ENCODE measurements around the gene ZNF771. TPM values are rescaled to one million over a fixed set of nuclear protein-coding genes. Genes with fewer than 3 reads are reported as not detected.
A peak's percentile ranks its signal among the peaks of the same experiment; 100 is the strongest.
"Not testable (repeated sequence)": the region's sequence is repeated elsewhere in the genome, so short reads cannot be mapped to it uniquely, and the experiment has no call there.

Gene ZNF771
- total RNA-seq, 1 donor from 2014 or later = 3.8 TPM

DNA sequence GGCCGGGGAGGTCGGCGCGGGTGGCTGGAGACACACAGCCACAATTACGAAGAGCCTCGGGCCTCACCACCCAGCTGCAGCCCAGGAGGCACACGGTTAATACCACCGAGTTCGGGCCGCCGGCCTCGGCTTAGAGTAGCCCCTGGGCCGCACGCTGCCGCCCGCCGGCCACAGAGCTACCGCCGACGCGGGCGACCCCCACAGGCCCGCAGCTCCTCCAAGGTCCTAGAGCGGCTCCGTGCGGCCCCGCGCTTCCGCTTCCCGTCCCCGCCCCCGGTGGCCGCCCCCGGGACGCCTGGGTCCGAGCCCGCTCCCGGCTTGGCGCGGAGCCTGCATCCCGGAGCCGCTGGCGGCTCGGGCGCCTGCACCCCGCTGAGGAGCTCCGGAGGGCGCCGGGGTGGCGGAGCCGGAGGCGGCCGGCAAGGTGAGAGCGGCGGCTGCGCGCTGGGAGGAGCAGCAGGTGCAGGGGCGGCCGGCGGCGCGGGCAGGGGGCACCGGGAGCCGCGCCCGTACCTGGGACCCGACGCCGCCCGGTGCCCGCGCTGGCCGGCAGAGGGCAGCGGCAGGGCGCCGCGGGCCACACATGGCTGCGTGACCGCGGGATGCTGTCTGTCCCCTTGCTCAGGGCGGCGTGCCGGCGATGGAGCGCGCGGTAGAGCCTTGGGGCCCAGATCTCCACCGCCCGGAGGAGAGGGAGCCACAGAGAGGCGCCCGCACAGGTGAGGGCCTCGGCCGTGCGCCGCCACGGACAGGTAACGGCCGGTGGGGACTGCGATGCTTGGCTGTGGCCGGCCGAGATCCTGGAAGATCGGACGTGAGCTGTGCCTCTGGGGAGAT is 12.0 kb upstream of the ZNF771 start, which contains the start of gene ZNF48:
TSS of gene ZNF48 (plus strand) at position 266 of the 837 bp plus-strand sequence. CDS start at position 641, 375 bp downstream.
- peak; percentile 97 for ATAC-seq
- H3K27ac ChIP-seq = peak within 1 kb of the TSS; percentile 80
- H3K4me1 ChIP-seq = peaks cover 40% of the 10 kb centered on the region
- no peaks in the 10 kb centered on the region for H3K9me3 ChIP-seq
- peak; percentile 92 for DNase-seq
- intact Hi-C loops (cut with DNase I) = no loop called here
- peak within 1 kb of the TSS; percentile 91 for H3K4me3 ChIP-seq
- H3K27me3 ChIP-seq (ENCODE audit: low read depth) = no peaks in the 10 kb centered on the region
- H3K36me3 ChIP-seq = peaks cover 18% of the 10 kb centered on the region
- peak; percentile 15 for TF ChIP-seq CTCF (IDR thresholded peaks at IDR 0.05)

- no peak for TF ChIP-seq CTCF (IDR thresholded peaks at IDR 0.05)
- no peak for ATAC-seq
- DNase-seq = no peak
- H3K36me3 ChIP-seq = peaks cover 18% of the 10 kb centered on the region
- peak overlapping the region; percentile 91 for H3K4me3 ChIP-seq
- intact Hi-C loops (cut with DNase I) = no loop called here
- no peaks in the 10 kb centered on the region for H3K9me3 ChIP-seq
- peaks cover 43% of the 10 kb centered on the region for H3K4me1 ChIP-seq
- peak overlapping the region; percentile 80 for H3K27ac ChIP-seq
- H3K27me3 ChIP-seq (ENCODE audit: low read depth) = no peaks in the 10 kb centered on the region
These were observed 11.3 kb upstream of the ZNF771 start for GRCh38 chr16:30395992-30396585.

DNA sequence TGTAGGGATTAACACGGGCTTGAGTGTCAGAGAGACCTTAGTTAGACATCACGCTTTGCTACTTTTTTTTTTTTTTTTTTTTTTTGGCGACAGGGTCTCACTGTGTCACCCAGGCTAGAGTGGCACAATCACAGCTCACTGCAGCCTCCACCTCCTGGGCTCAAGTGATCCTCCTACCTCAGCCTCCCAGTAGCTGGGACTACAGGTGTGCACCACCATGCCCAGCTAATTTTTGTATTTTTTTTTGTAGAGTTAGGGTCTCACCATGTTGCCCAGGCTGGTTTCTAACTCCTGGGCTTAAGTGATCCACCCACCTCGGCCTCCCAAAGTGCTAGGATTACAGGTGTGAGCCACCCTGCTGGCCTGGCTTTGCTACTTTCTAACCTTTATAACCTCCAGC is 10.8 kb upstream of the ZNF771 start:
- H3K27ac ChIP-seq; ATAC-seq; H3K27me3 ChIP-seq (ENCODE audit: low read depth); H3K9me3 ChIP-seq; DNase-seq; intact Hi-C loops (cut with DNase I); H3K4me3 ChIP-seq: not testable (repeated sequence)
- Histone ChIP-seq H3K36me3 (peaks cover 18% of the 10 kb centered on the region), H3K4me1 (peaks cover 48% of the 10 kb centered on the region)

GRCh38 chr16:30397056-30397455 is 10.3 kb upstream of the ZNF771 start:
- H3K36me3 ChIP-seq = peaks cover 18% of the 10 kb centered on the region
- no peaks in the 10 kb centered on the region for H3K9me3 ChIP-seq
- H3K27ac ChIP-seq = no peak overlapping the region
- peaks cover 48% of the 10 kb centered on the region for H3K4me1 ChIP-seq
- no peaks in the 10 kb centered on the region for H3K27me3 ChIP-seq (ENCODE audit: low read depth)
- H3K4me3 ChIP-seq = no peak overlapping the region
- intact Hi-C loops (cut with DNase I) = no loop called here
- DNase-seq (no peak), ATAC-seq (no peak)
- no peak for TF ChIP-seq CTCF (IDR thresholded peaks at IDR 0.05)

- no peaks in the 10 kb centered on the region for H3K27me3 ChIP-seq (ENCODE audit: low read depth)
- no peak overlapping the region for H3K27ac ChIP-seq
- H3K9me3 ChIP-seq = no peaks in the 10 kb centered on the region
- intact Hi-C loops (cut with DNase I) = no loop called here
- H3K4me1 ChIP-seq = peaks cover 48% of the 10 kb centered on the region
- DNase-seq = no peak
- H3K4me3 ChIP-seq = no peak overlapping the region
- peaks cover 18% of the 10 kb centered on the region for H3K36me3 ChIP-seq
- TF ChIP-seq CTCF (IDR thresholded peaks at IDR 0.05) = no peak
- no peak for ATAC-seq
These were observed 9.4 kb upstream of the ZNF771 start for GRCh38 chr16:30397776-30398660.
